Gastrocnemius medialis (tissue), 4 donors: ENCODE data around the gene NF2. TPM values are rescaled to one million over a fixed set of nuclear protein-coding genes. Genes with fewer than 3 reads are reported as not detected.

Experiments
- ATAC-seq, 2 donors: fragments of 150-250 bp; one replicate each; pipeline ENCODE4 v1.9.1; 2016
- DNase-seq, 2 donors: peaks; one replicate each; pipeline ENCODE4 v3.0.0-alpha.2; 2019
- H3K27ac ChIP-seq, 4 donors: fragments of 200-600 bp; sonication (generic); 1 replicate in 1 of 4; 2 replicates in 3 of 4; pipeline ENCODE4 v1.5.1; 2016 to 2018; ENCODE audit warnings: mild to moderate bottlenecking in 2 of 4, moderate library complexity in 1 of 4
- H3K27me3 ChIP-seq, 3 donors: fragments of 200-600 bp; sonication (generic) in 2 of 3; 1 replicate in 1 of 3; 2 replicates in 2 of 3; pipeline versions ENCODE4 v1.5.1 to v1.6.0; 2016 to 2019; ENCODE audit warnings: mild to moderate bottlenecking in 1 of 3, moderate library complexity in 1 of 3
- H3K36me3 ChIP-seq, 2 donors: fragments of 200-600 bp; sonication (generic) in 1 of 2; one replicate each; pipeline ENCODE4 v1.5.1; 2017 to 2018
- H3K4me1 ChIP-seq, 2 donors: fragments of 200-600 bp; sonication (generic) in 1 of 2; one replicate each; pipeline ENCODE4 v1.5.1; 2016 to 2017; ENCODE audit warnings: mild to moderate bottlenecking in 2 of 2
- H3K4me3 ChIP-seq, 4 donors: fragments of 200-600 bp; sonication (generic) in 3 of 4; 1 replicate in 1 of 4; 2 replicates in 3 of 4; pipeline ENCODE4 v1.5.1; 2016 to 2019; ENCODE audit warnings: mild to moderate bottlenecking in 2 of 4
- H3K9me3 ChIP-seq, 3 donors: fragments of 200-600 bp; sonication (generic) in 2 of 3; 1 replicate in 1 of 3; 2 replicates in 2 of 3; pipeline ENCODE4 v1.5.1; 2016 to 2019
- CTCF ChIP-seq, 5 experiments: fragments of 450-650 bp in 3 of 5; fragments of 200-600 bp in 2 of 5; sonication (generic) in 2 of 5; IDR thresholded peaks in 4 of 5; conservative IDR thresholded peaks in 1 of 5; 1 replicate in 4 of 5; 2 replicates in 1 of 5; pipeline ENCODE4 v1.5.1; 2016 to 2019; ENCODE audit warnings: antibody characterized with exemption in 5 of 5, mild to moderate bottlenecking in 3 of 5, moderate library complexity in 3 of 5
- POLR2A ChIP-seq, 2 donors: fragments of 450-650 bp; IDR thresholded peaks; one replicate each; pipeline ENCODE4 v1.6.1; 2017; ENCODE audit warnings: antibody characterized with exemption in 2 of 2, mild to moderate bottlenecking in 2 of 2, moderate library complexity in 2 of 2
- in situ Hi-C, 4 donors: fragments of 200-750 bp; cut with MboI; loops; one replicate each; pipeline versions ENCODE4 v1.15.0 to v1.8.0; 2017; ENCODE audit warnings: low sequenced_read_pairs in 4 of 4
- intact Hi-C: fragments of 100-400 bp; cut with DNase I; formaldehyde crosslinking; loops from one replicate; pipeline ENCODE4 v1.15.1; 2023; ENCODE audit warnings: low total_unique reads
- total RNA-seq, 4 donors: library from RNA; depleted of rRNA; stranded (reverse); fragments of >200 nt; gene quantifications; one replicate each; pipeline versions ENCODE4 v1.1.0 to v1.2.3, GENCODE V29; 2016

NF2 gene
- total RNA-seq, 4 donors from 2014 or later = 34.7 to 66.3 (median 48.2) TPM

DNA sequence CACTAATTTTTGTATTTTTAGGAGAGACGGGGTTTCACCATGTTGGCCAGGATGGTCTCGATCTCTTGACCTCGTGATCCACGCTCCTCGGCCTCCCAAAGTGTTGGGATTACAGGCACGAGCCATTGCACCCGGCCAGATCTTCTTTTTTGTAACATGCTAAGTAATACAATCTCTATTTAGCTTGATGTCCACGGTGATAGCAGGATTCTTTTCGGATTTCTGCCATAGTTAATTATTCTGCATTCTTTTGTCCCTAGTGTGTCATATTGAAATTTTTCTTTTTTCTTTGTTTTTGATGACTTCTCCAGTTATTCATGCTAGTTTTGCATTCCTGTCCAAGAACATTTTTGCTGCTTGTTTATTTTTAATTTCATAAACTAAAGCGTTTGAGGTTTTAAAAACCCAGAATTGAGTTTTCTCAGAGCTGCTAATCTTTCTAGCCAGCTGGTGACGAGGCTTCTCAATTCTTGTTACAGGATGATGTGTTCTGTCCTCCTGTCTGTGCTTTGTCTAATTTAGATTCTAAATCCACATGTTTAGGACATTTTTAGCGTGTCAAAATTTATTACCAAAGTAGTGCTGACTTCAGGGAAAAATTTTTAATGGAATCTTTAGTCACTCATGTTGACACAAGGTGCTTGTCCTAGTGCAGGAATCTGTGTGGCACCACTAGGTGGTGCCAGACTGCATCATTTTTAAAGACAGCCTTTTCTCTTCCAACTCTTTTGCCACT is 21.8 kb downstream of the NF2 start:
- Histone ChIP-seq H3K4me1 (peaks cover 42 to 50% of the 10 kb centered on the region in 2 donors), H3K9me3 (no peaks in the 10 kb centered on the region), H3K4me3 (no peak overlapping the region), H3K27ac (peak overlapping the region in 1 of 4 donors; percentile 6), H3K36me3 (no peaks in the 10 kb centered on the region), H3K27me3 (no peaks in the 10 kb centered on the region)
- TF ChIP-seq CTCF (IDR thresholded peaks at IDR 0.05 in 4 of 5, conservative IDR thresholded peaks at IDR 0.05 in 1 of 5) = peak; percentile 46 to 86 (median 60)
- no peak for TF ChIP-seq POLR2A (IDR thresholded peaks at IDR 0.05)
- intact Hi-C loops (loop anchor here (5.0 kb wide), 1 partner anchor 382 kb away; no protein-coding TSS in a partner anchor), in situ Hi-C loops (loop anchor here in 1 of 4 donors (25.0 kb wide), 1 partner anchor 387 kb away; no protein-coding TSS in a partner anchor)
- DNase-seq = peak in 1 of 2 donors; percentile 37
- peak; percentile 47 to 73 for ATAC-seq

DNA sequence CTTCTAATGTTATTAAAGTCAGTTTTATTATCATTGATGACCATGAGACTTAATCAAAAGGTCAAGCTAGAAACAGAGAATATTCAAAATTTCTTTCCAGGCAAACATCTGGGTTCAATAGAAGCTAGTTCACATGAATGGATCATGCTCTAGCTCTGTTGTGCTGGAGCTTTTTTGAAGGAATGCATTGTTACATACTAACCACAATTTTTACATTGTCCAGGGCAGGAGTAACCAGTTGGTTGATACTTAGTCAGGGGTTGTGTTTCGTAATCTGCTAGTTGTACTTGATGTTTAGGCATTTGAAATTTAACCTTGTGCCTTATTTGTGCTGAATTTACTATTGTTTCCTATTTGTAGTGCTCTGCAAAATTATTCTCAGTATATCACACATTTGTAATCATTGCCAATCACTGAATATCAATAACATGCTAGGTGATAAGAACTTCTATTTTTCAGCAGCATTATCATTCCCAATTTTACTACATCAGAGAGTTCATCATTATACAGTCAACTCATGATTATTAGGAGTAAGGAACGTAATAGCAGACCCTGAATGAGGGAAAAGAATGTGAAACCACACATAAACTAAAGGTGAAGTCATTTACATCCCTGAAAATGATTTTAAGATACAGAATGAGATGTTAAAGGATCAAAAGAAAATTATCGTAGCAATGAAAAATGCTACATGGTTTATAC is 23.2 kb downstream of the NF2 start:
- TF ChIP-seq POLR2A (IDR thresholded peaks at IDR 0.05) = no peak
- TF ChIP-seq CTCF (IDR thresholded peaks at IDR 0.05 in 4 of 5, conservative IDR thresholded peaks at IDR 0.05 in 1 of 5) = no peak
- Histone ChIP-seq H3K27me3 (no peaks in the 10 kb centered on the region), H3K4me3 (no peak overlapping the region), H3K27ac (no peak overlapping the region), H3K9me3 (no peaks in the 10 kb centered on the region), H3K36me3 (no peaks in the 10 kb centered on the region), H3K4me1 (peaks cover 40 to 41% of the 10 kb centered on the region in 2 donors)
- in situ Hi-C loops (loop anchor here in 1 of 4 donors (25.0 kb wide), 1 partner anchor 386 kb away; no protein-coding TSS in a partner anchor), intact Hi-C loops (loop anchor here (5.0 kb wide), 1 partner anchor 381 kb away; no protein-coding TSS in a partner anchor)
- ATAC-seq = no peak
- DNase-seq = no peak

- intact Hi-C loops = loop anchor here (5.0 kb wide), 1 partner anchor 380 kb away; no protein-coding TSS in a partner anchor
- no peaks in the 10 kb centered on the region for H3K36me3 ChIP-seq
- H3K4me1 ChIP-seq = peaks cover 35% of the 10 kb centered on the region in 2 donors
- DNase-seq (no peak), ATAC-seq (no peak)
- TF ChIP-seq POLR2A (IDR thresholded peaks at IDR 0.05) (no peak), CTCF (IDR thresholded peaks at IDR 0.05 in 4 of 5, conservative IDR thresholded peaks at IDR 0.05 in 1 of 5) (no peak)
- no peak overlapping the region for H3K27ac ChIP-seq
- in situ Hi-C loops = loop anchor here in 1 of 4 donors (25.0 kb wide), 1 partner anchor 385 kb away; no protein-coding TSS in a partner anchor
- no peak overlapping the region for H3K4me3 ChIP-seq
- H3K27me3 ChIP-seq = no peaks in the 10 kb centered on the region
- H3K9me3 ChIP-seq = no peaks in the 10 kb centered on the region
Observed at GRCh38 chr22:29627196-29627535, 23.7 kb downstream of the NF2 start.

- Histone ChIP-seq H3K27me3 (no peaks in the 10 kb centered on the region), H3K4me3 (no peak overlapping the region), H3K27ac (no peak overlapping the region), H3K36me3 (no peaks in the 10 kb centered on the region), H3K4me1 (peaks cover 14 to 15% of the 10 kb centered on the region in 2 donors), H3K9me3 (no peaks in the 10 kb centered on the region)
- DNase-seq (no peak), ATAC-seq (no peak)
- no peak for TF ChIP-seq POLR2A (IDR thresholded peaks at IDR 0.05)
- TF ChIP-seq CTCF (IDR thresholded peaks at IDR 0.05 in 4 of 5, conservative IDR thresholded peaks at IDR 0.05 in 1 of 5) = no peak
- in situ Hi-C loops (loop anchor here in 1 of 4 donors (25.0 kb wide), 1 partner anchor 383 kb away; no protein-coding TSS in a partner anchor), intact Hi-C loops (loop anchor here (5.0 kb wide), 1 partner anchor 378 kb away; no protein-coding TSS in a partner anchor)
Observed at GRCh38 chr22:29628996-29629902, 25.8 kb downstream of the NF2 start.
